ENCODE data around the gene DENND2A.

DENND2A gene

DNA sequence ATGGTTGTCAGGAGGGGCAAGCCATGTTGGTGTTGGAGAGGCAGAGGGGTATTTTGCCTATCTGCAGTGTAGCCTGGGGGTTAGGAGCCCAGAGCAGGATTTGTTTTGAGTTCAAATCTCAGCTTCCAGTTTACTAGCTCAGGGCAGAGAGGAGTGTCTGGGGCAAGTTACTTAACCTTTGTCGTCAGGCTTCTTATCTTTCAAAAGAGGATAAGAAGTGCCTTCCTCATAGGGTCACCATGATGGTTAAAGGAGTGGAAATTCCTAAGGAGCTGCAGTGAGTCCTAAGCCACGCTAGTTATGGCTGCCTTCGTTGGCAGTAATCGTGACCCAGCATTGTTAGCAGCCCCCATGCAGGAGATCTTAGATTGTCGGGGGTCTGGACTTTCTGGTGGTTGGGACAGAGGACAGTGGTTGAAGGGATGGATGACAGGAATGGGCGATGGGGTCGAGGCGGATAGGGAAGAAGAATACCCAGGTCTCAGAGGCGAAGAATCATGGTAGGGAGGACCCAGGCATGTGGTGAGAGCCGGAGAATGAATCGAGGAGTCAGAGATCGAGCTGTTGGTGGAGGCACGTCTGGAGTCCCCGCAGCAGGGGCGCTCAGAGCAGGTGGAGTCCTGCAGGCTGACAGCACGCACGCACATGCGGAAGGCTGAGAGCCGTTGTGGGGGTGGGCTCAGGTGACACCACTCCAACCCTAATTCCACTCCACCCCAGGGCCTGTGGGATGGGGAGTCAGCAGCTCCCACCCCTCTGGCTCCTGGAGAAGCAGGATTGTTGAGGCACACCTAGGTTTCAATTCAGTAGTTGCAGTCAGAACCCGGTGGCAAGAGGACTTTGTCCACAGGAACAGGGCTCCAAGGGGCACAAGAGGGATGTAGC lies 43.7 kb upstream of the DENND2A start:
- POLR2A ChIA-PET (ENCODE audit: low non-redundant PET), result no interaction called here
- CTCF ChIA-PET, result interaction anchor here (0.6 to 0.7 kb wide), 2 partner anchors 11 to 129 kb away, joined by 3 to 8 read pairs; no protein-coding TSS in a partner anchor
- TF ChIP-seq CTCF (conservative IDR thresholded peaks at IDR 0.05; ENCODE audit: low read depth), result no peak

DNA sequence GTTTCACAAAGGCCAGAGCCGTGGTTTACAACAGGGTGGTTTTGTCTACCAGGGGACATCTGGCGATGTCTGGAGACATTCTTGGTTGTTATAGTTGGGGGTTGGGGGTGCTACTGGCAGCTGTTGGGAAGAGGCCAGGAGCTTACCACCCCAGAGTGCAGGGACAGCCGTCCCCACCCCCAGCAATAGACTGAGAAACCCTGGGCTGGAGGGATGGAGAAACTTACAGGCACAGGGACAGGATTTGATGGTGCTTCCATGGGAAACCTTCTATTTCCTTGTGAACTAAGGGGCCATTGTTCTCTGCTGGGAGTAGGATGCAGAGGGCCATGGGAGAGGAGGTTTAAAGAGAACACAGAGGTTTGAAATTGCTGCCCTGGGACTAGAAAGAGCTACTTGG lies 43.0 kb upstream of the DENND2A start:
- ChIA-PET POLR2A (ENCODE audit: low non-redundant PET) (no interaction called here), CTCF (no interaction called here)
- H3K27ac ChIP-seq, result no peak overlapping the region
- DNase-seq (ENCODE audit: low spot score), result no peak
- no peak for TF ChIP-seq CTCF (conservative IDR thresholded peaks at IDR 0.05; ENCODE audit: low read depth)

More for the DNA sequence above, 43.7 kb upstream of the DENND2A start:
- no peak for DNase-seq (ENCODE audit: low spot score)
- no peak overlapping the region for H3K27ac ChIP-seq

DNA sequence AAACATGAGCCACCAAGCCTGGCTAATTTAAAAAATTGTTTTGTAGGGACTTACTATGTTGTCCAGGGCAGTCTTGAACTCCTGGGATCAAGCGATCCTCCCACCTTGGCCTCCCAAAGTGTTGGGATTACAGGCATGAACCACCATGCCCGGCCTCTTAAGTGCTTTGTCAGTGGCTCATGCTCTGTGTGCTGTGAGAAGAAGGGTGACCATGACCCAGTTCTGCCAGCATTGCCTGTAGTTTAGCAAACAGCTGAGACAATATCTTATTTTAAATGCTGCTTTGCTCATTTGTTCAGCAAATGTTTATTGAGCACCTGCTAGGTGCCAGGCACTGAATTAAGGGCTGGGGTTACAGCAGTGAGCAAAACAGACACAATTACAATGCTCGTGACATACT lies 41.2 kb upstream of the DENND2A start:
- ChIA-PET CTCF (no interaction called here), POLR2A (ENCODE audit: low non-redundant PET) (no interaction called here)
- no peak for TF ChIP-seq CTCF (conservative IDR thresholded peaks at IDR 0.05; ENCODE audit: low read depth)
- no peak for DNase-seq (ENCODE audit: low spot score)
- no peak overlapping the region for H3K27ac ChIP-seq

DNA sequence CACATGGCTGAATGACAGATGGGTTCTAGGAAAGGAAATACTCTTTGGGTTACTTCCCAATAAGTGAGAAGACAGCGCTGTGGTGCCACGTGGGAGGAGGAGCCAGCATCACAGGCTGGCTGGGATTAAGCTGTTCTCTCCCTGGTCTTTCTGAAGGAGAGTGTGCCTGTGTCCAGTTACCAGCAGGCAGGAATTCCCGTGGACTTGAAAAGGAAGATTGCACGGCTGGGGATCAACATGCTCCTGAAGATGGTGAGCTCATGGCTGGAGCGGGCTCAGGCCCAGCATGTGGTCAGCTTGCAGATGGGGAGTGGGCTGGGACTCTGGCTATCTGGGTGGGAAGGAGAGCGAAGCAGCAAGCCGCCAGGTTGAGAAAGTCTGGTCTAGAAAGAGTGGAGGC lies 40.3 kb upstream of the DENND2A start:
- POLR2A ChIA-PET (ENCODE audit: low non-redundant PET), result no interaction called here
- no peak for DNase-seq (ENCODE audit: low spot score)
- no peak for TF ChIP-seq CTCF (conservative IDR thresholded peaks at IDR 0.05; ENCODE audit: low read depth)
- no peak overlapping the region for H3K27ac ChIP-seq
- CTCF ChIA-PET, result interaction anchor here (0.7 kb wide), 1 partner anchor 229 kb away, joined by 4 read pairs; no protein-coding TSS in a partner anchor

GRCh38 chr7:140679186-140679585 lies 38.6 kb upstream of the DENND2A start:
- DNase-seq (ENCODE audit: low spot score), result no peak
- CTCF ChIA-PET, result no interaction called here
- TF ChIP-seq CTCF (conservative IDR thresholded peaks at IDR 0.05; ENCODE audit: low read depth), result no peak
- POLR2A ChIA-PET (ENCODE audit: low non-redundant PET), result no interaction called here
- H3K27ac ChIP-seq, result no peak overlapping the region

- no peak for TF ChIP-seq CTCF (conservative IDR thresholded peaks at IDR 0.05; ENCODE audit: low read depth)
- ChIA-PET CTCF (no interaction called here), POLR2A (ENCODE audit: low non-redundant PET) (no interaction called here)
- no peak overlapping the region for H3K27ac ChIP-seq
- no peak for DNase-seq (ENCODE audit: low spot score)
Measured at GRCh38 chr7:140678816-140679130, 38.2 kb upstream of the DENND2A start.

All from RWPE1 (cell line).